Stomach (tissue), 4 donors: ENCODE measurements around the gene TP63.

Source experiments
- CTCF ChIP-seq, 7 experiments: fragments of 450-650 bp in 4 of 7; fragments of 200-600 bp in 3 of 7; sonication (generic) in 3 of 7; IDR thresholded peaks; one replicate each; pipeline ENCODE4 v1.5.1; 2016 to 2019; ENCODE audit warnings: antibody characterized with exemption in 7 of 7, control low read depth in 2 of 7, mild to moderate bottlenecking in 1 of 7
- EP300 ChIP-seq: sonication (generic); formaldehyde crosslinking; IDR thresholded peaks from one replicate; pipeline ENCODE4 v1.6.1; 2017; ENCODE audit warnings: antibody characterized with exemption
- POLR2A ChIP-seq, 4 donors: fragments of 450-650 bp; IDR thresholded peaks; one replicate each; pipeline ENCODE4 v1.6.1; 2016; ENCODE audit warnings: antibody characterized with exemption in 4 of 4, control low read depth in 2 of 4, mild to moderate bottlenecking in 1 of 4, moderate library complexity in 1 of 4
- POLR2AphosphoS5 ChIP-seq, 3 donors: sonication (generic); formaldehyde crosslinking; IDR thresholded peaks; one replicate each; pipeline ENCODE4 v1.6.1; 2016; ENCODE audit warnings: antibody characterized with exemption in 3 of 3

GRCh38 chr3:189805375-189806067 lies 174.3 kb downstream of the TP63 start:
- TF ChIP-seq CTCF (IDR thresholded peaks at IDR 0.05) (no peak), EP300 (no peak), POLR2A (IDR thresholded peaks at IDR 0.05) (no peak), POLR2AphosphoS5 (IDR thresholded peaks at IDR 0.05) (no peak)
